NCI-H446 treated with DMSO at 0.1 percent for 48 hours (cell line): Measurements from ENCODE around the gene PUM1.
"Not testable (repeated sequence)": the region's sequence is repeated elsewhere in the genome, so short reads cannot be mapped to it uniquely, and the experiment has no call there.

Source experiments
- DNase-seq: peaks from one replicate; lab custom pipeline; 2025; lab: John Stamatoyannopoulos, UW

The PUM1 gene

DNA sequence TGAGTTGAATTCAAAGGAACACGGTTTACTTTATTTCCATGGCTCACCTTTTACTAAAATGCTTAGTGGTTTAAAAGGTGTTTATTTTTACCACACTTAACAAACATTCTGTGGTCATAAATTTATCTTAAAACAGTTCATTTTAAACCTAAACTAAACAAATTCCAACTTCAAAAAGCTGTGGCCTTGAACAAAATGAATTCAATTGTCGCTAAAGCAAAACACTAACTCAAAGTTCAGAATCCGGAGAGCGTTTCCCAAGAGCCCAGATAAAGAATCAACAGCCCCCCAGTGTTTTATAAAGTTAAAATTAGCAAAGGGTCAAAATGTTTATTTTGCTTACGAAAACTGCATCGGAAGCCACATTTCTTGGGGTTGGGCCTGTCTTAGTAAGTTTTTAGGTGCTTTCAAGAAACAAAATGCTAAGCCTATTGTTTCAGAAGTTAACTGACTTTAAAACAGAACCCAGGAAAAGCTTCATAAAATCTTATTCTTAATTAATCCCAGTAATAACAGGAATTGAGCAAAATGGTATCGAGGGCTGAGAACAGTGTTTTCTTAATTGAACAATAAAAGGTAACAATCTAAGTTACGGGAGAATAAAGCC is 1.3 kb downstream of the PUM1 start:
- DNase-seq: no peak

DNA sequence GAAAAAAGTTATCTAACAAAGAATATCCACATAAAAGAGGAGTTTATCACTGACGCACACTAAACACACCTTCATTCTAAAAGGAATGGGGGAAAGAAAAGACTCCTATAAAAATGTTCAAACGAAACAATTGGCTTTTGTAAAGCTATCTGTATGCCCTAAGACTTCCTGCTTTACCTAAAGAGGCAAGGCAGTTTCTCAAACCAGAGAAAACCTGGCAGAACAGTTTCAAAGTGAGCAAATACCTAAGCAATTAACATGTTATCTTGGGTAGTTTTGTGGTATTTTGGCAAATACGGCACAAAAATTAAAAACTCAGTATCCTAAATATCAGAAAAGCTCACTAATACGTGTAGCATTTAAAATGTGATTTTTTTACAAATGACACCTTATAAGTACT is 1.9 kb downstream of the PUM1 start:
- no peak for DNase-seq

DNA sequence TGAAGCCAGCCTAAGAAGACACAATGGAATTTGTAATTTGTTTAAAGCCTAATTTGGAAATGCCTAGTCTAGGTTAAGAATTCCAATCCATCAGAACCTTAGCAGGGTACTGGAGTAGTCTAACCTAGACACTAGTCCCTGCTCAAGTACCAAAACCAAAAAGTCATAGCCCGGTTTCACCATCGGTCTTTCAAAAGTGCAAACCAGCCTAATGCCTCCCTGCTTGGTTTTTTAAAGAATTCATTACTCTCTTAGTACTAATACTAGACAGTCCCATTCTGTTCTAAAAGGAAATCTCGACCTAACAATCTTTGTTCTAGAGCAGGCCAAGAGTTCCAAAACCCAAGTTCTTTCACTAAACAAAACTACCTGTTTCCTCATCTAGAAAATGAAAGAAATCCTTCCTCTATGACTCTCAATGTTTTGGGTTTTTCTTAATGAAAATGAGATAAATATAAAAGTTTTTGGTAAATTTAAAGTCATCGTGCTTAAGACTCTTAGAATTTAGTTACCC is 2.6 kb downstream of the PUM1 start:
- DNase-seq: no peak

DNA sequence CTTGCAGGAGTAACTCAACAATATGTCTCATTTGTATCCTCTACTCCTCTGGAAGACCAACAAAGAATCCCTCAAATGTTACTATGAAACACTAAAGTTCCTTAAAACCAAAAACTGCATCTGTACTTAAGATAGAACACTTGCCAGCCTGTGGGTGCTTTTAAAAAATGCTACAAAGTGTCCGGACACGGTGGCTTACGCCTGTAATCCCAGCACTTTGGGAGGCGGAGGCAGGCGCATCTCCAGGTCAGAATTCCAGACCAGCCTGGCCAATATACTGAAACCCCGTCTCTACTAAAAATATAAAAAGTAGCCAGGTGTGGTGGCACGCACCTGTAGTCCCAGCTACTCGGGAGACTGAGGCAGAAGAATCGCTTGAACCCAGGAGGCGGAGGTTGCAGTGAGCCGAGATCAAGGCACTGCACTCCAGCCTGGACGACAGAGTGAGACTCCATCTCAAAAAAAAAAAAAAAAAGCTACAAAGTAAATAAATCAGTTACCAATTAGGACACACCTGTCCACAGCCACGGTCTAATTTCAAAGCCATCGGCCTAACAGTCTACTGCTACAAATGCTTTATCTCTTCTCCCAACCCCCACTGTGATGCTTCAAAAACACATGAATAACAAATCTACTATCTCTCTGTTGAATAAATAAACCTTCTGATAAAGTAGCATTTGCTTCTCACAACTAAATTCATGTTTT is 3.2 kb downstream of the PUM1 start:
- DNase-seq: not testable (repeated sequence)

DNA sequence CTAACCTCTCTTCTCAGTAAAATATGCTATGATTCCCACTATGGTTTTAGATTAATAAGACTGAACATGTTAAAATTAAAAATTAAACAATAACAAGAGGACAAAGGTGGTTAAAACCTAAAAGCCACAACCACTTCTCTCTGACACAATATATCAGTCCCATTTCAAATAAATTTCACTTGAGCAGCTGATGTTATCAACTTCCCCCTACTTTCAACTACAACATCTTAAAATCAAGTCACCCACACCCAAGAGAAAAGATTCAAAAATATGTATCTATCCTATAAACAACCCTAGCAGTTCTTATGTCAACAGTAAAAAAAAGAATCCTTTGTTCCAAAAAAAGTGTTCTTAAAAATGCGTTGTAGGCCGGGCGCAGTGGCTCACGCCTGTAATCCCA is 7.5 kb downstream of the PUM1 start:
- DNase-seq: no peak

DNA sequence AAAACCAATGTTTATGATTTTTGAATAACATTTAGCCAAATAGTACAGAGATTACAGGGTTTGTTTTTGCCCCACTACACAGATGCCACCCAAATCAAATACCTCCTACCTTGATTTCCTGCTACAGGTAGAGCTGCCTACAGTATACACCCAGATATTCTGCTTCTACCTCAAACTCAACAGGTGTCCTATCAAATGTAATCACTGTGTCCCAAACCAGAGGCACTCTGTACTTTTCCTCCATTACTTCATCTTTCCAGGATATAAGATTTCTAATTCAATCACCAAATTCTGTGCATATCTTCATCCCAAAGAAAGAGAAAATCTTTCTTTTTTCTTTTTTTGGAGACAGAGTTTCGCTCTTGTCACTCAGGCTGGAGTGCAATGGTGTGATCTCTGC is 9.6 kb downstream of the PUM1 start:
- no peak for DNase-seq

DNA sequence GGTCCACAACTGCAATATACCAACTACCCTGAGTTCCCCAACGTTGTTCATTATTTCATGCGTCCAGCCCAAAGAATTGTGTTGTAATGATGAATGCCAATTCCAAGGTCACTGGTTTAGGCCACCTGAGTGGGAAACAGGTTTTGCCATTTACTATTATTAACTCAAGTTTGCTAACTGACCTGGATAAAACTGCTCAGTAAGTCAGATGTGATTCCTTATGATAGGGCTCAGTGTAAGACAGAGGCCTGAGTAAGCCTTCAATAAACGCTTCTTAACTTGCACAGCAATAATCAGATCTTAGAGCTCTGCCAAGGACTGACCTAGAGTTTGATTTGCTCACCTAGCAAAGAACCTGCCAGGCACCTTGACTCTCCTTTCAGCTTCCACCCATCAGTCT is 10.0 kb downstream of the PUM1 start:
- DNase-seq: no peak

DNA sequence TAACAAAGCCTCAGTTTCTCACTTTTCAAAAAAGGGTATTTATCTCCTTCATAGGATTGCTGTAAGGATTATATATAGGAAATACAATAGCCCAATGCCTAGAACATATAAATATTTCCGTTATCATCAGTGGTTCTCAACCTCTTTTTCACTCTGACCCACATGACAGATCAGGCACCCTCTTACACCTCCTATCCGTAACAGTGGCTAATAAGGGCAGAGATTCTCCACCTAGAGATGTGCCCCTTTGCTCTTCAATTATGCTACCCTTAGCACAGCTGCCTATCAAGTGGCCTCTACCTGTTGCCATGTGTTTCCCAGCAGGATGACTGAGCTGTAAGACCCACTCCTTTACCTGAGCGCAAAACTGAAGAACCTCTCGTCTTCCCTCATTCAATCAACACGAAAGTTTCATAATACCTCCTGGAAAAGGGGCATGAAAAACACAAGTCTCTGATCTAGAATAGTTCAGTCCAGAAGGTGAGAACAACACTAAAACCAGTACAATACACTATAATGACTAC is 10.5 kb downstream of the PUM1 start:
- DNase-seq: no peak

DNA sequence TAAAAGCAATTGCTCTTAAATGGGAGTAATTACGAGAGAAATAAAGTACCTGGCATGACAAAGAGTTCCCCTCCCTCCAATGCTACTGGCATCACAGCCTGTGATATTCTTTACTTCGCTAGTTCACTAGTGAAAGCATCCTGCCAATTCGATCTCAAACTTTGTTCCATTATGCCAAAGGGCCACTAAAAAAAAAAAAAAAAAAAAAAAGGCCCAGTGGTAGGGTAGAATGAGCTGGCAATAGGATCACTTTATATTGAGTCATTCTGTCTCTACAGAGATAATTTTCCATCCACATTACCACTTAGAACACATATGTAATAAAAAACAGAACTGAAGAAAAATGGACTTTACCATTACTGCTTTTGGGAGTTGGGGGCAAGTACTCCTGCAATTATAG is 11.2 kb downstream of the PUM1 start:
- no peak for DNase-seq

DNA sequence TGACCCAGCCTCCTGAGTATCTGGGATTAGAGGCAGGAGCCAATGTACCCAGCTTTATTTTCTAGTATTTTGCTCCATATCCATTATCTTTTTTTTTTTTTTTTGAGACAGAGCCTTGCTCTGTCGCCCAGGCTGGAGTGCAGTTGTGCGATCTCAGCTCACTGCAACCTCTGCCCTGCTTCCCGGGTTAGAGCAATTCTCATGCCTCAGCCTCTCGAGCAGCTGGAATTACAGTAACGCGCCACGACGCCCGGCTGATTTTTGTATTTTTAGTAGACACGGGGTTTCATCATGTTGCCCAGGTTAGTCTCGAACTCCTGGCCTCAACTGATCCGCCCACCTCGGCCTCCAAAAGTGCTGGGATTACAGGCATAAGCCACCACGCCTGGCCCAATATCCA is 12.9 kb downstream of the PUM1 start:
- DNase-seq: not testable (repeated sequence)

DNA sequence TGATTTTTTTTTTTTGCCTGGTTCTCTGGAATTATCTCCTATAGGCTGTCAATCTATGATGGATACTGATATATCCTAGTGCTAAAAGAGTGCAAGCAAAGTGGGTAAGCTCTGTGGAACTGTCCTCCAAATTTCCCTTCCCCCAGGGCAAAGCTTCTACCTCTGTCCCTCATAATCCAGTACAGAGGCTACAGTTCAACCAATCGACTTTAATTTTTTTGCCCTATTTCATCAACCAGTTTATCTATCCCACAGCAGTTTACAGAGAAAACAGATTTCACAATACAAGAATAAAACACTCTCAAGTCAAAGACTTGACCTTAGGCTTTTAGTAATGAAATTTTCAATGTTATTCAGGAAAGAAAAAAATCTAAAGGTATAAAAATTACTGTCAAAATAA is 13.9 kb downstream of the PUM1 start:
- no peak for DNase-seq

DNA sequence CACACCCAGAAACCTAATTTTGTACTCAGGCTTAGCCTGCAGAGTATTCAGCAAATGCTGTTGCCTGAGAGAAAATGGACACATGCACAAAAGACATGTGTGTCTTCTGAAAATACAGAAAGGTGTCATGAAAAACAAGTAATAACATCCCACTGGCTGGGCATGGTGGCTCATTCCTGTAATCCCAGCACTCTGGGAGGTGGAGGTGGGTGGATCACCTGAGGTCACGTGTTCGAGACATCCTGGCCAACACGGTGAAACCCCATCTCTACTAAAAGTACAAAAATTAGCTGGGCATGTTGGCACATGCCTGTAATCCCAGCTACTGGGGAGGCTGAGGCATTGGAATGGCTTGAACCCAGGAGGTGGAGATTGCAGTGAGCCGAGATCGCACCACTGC is 18.0 kb downstream of the PUM1 start:
- not testable (repeated sequence) for DNase-seq

DNA sequence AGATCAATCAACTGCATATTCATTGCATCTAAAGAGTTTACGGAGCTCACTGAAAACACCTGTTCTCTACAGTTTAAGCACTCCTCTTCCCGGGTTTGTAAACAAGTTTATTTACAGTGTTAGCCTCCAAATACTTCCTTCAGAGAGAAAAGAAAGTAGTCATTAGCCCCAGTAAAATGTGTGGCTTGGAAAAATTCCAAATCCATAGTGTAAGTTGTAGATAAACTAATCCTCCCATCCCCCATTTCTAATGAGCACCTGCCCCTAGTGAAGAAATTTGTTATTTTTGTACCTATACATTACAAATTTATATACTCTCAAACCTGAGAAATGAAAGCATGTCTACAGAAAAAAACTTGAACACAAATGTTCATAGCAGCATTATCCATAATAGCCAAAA is 21.9 kb downstream of the PUM1 start:
- DNase-seq: no peak

DNA sequence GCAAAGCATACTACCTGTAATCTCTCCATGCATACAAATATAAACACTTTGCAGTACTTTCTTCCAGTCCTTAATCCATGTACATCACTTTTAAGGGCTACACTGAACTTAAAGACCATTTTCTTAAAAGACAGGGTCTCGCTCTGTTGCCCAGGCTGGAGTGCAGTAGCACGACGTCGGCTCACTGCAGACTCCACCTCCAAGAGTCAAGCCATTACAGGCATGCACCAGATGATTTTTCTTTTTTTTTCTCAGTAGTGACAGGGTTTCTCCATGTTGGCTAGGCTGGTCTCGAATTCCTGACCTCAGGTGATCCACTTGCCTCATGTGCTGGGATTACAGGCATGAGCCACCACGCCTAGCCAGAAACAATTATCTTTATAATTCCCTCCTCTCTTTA is 22.9 kb downstream of the PUM1 start:
- DNase-seq: no peak

DNA sequence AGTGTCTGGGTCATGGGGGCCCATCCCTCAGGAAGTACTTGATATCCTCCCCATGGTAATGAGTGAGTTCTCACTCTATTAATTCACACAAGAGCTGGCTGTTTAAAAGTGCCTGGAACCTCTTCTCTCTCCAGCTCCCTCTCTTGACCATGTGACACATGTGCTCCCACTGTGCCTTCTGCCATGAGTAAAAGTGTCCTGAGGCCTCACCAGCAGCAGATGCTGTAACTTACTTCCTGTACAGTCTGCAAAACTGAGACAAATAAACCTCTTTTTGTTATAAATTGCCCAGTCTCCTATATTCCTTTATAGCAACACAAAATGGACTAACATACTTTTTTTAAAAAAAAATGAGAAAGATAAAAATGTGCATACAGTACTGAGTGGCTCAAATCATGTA is 24.0 kb downstream of the PUM1 start:
- no peak for DNase-seq

DNA sequence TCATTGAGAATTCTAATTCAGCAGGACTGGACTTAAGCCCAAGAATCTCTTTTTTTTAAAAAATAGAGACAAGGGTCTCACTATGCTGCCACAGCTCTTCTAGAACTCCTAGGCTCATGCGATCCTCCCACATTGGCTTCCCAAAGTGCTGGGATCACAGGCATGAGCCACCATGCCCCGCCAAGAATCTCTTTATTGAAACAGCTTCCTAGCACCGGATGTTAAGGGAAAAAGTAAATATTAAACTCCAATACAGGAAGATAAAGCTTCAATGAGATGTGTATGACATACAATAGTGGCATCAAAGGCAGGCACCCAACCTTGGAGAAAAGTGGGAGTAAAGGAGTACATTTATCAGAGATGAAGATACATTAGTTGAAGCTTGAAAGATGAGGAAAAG is 25.5 kb downstream of the PUM1 start:
- no peak for DNase-seq

DNA sequence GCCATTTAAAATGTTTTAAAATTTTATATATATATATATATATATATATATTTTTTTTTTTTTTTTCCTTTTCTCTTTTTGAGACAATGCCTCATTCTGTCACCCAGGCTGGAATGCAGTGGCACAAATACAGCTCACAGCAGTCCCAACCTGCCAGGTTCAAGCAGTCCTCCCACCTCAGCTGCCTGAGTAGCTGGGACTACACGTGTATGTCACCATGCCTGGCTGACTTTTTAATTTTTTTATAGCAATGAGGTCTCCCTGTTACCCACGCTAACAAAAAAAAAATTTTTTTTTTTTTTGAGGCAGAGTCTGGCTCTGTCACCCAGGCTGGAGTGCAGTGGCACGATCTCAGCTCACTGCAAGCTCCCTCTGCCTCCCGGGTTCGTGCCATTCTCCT is 26.6 kb downstream of the PUM1 start:
- DNase-seq: not testable (repeated sequence)

DNA sequence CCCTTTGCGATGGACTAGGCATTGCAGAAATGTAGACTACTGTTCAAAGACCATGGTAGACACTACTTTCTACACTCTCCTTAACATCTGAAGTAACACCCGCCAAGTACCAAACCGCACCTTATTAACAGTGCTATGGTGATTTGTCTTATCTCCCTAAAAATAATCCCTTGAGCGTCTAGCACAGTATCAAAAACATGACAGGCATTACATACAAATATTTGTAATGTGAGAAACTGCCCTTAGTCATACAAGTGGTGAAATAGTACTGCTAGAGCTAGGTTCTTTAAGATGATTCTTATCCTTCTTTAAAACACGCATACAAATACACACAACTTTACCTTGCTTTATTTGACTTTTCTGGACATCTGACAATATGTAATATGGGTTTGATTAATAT is 27.2 kb downstream of the PUM1 start:
- no peak for DNase-seq

DNA sequence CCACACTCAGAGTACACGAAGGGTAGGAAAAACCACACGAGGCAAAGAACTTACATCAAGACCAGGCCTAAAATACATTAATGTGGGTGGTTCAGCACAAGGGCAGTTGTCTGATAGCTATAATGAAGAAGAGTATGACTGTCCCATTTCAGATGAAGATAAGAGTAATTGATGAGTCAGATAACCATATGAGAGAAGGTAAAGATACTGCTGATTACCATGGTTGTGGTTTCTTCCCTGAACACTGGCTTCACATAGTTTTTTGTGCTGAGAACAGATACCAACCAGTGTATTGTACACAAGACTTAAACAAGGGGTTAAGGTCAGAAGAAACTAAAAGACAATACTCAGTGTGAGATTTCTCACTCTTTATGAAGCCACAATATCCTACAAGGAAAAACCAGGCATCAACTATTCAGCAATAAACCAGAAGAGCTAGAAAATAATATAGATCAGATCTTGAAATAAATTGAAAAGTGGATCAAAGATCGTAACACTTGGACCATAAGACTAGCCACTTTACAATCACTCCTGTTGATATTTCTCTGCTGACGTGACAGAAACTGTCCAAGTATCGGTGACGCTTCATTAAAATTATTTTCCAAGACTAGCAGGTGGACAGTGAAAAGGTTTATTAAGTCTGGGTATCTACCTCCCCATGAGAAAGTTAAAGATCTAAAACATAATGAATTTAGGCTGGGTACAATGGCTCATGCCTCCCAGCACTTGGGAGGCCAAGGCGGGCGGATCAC is 28.6 kb downstream of the PUM1 start:
- no peak for DNase-seq

DNA sequence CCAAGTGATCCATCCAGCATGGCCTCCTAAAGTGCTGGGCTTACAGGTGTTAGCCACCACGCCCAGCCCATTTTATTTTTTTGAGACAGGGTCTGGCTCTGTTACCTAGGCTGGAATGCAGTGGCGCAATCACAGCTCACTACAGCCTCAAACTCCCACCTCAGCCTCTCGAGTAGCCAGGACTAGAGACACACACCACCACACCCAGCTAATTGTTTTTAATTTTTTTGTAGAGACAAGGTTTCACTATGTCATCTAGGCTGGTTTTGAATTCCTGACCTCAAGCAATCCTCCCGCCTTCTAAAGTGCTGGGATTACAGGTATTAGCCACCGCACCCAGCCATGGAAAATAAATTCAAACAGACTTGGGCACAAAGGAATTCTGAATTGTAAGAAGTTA is 31.9 kb downstream of the PUM1 start:
- no peak for DNase-seq

DNA sequence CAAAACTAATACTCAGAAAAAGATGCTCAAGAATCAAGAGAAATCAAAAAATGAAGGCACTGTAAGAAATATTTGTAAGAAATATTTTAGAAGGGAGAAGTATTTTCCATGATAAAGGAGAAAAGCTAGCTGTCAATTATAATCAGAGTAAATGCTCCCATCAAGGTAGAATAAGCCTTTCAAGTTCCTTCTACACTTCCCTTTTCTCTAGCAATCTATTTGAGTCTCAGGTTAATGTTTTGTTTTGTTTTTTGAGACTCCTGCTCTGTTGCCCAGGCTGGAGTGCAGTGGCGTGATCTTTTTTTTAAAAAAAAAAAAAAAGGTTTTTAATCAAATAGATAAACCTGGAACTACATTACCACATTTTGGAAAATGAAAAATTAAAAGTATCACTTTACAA is 33.3 kb downstream of the PUM1 start:
- DNase-seq: no peak

DNA sequence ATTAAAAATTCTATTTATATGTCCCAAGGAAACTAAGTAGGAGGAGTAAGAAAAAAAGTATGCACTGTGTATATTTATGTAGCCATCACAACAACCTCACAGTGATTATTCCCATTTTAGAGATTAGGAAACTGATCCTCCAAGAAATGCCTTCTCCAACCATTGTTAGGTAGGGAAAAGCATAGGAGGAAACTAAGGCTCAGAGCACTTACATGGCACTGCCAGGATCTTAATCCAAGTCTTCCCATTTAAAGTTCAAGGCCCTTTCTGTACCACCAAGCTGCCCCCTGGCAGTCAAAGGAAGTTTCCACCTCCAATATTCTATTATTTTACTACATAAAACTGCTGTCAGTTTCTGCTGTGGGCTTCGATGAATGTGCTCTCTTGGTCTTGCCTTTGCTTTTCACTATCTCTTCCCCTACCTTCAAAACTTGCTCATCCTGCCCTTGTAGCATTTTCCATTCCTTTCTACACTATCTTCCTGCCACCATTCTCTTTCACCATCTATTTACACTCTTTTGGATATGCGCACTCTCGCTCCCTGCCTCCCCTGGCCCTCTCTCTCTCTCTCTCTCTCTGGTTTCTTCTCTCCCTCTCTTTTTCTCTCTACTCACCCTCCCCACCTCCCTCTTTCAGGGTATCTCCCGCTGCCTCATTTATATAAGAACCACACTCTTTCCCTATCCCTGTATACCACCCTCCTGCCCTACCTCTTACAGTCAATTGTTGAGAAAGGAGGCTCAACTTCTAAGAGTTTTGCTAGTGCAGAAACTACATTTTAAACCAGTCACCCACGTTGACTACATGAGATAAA is 34.0 kb downstream of the PUM1 start:
- no peak for DNase-seq
